Colonic mucosa (tissue), 4 donors: ENCODE data around the gene STRBP. TPM values are rescaled to one million over a fixed set of nuclear protein-coding genes. Genes with fewer than 3 reads are reported as not detected.

Experiments
- DNase-seq: peaks from one replicate; pipeline ENCODE4 v3.0.0-alpha.2; 2020
- H3K27ac ChIP-seq: fragments of 200-600 bp; one replicate; pipeline ENCODE4 v1.8.0; 2021
- H3K27me3 ChIP-seq: fragments of 200-600 bp; one replicate; pipeline ENCODE4 v1.8.0; 2021
- H3K36me3 ChIP-seq: fragments of 200-600 bp; one replicate; pipeline ENCODE4 v1.8.0; 2021
- H3K4me1 ChIP-seq: fragments of 200-600 bp; one replicate; pipeline ENCODE4 v1.8.0; 2021; ENCODE audit warnings: mild to moderate bottlenecking
- H3K4me3 ChIP-seq: fragments of 200-600 bp; one replicate; pipeline ENCODE4 v1.8.0; 2021
- H3K9ac ChIP-seq, 2 donors: one replicate each; pipeline ENCODE4 v1.7.0; 2013; ENCODE audit warnings: control low read depth in 2 of 2, low read depth in 2 of 2, low read length in 2 of 2
- H3K9me3 ChIP-seq: fragments of 200-600 bp; one replicate; pipeline ENCODE4 v1.8.0; 2021
- intact Hi-C: fragments of 100-400 bp; cut with DNase I; formaldehyde crosslinking; loops from one replicate; pipeline ENCODE4 v1.14.1; 2022
- total RNA-seq, 2 donors: library from RNA; stranded (reverse); fragmentation: NEBNext Ultra II Directional in 1 of 2; extraction: Animal tissue kit (Norgen Biotek cat#: 25700) in 1 of 2; gene quantifications; one replicate each; pipeline ENCODE4 v1.2.1, GENCODE V29; 2021
- TF ChIP-seq, protein P1 (sequence below): fragments of 200-600 bp; IDR thresholded peaks from one replicate; pipeline ENCODE4 v1.8.0; 2022; ENCODE audit warnings: antibody characterized with exemption, mild to moderate bottlenecking
- donor health status: healthy.
- donor health status: DM: no; HTN: no; CAD: no.
- donor health status: DM: no; HTN: no; CAD: no.

STRBP gene
- total RNA-seq: 10 to 100 TPM; 37.5 to 53.5 TPM

DNA sequence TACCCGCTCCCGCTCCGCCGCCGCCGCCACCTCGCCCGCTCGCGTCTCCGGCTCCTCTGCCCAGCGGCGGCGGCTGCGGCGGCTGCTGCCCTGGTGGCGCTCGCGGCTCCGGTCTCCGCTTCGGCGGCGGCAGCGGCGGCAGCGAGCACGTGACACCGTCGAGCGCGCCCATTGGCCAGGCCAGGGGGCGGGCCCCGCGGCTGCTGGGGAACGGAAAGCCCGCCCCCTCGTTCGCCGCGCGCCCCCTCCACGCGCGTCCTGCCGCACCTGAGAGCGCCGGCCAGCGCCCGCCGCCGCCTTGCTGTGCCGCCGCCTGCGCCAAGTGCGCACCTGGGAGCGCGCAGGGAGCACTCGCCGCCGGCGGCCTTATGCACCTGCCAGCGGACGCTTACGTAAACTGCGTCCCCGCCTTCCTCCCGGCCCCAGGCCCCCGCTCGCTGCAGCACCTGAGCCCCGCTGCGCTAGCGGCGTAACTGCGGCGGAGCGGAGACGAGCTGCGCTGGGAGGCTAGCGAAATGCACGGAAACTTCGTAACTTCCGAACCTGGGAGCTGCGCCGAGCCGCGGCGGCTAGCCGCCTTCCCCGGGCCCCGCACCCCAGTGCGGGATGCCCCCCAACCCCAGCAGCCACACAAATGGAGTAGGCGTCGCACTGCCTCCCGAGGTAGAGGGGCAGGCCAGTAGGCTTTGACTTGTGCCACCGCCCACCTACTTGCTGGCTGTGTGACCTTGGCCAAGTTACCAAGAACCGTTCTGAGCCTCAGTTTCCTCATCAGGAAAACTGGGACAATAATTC is at the start of gene STRBP:
STRBP (minus strand) TSS at position 122 of the 795 bp plus-strand sequence. CDS start 84,452 bp downstream, outside the sequence.
- H3K9ac ChIP-seq: peak within 1 kb of the TSS; percentile 73 to 88
- no peaks in the 10 kb centered on the region for H3K27me3 ChIP-seq
- no peaks in the 10 kb centered on the region for H3K36me3 ChIP-seq
- H3K27ac ChIP-seq: peak within 1 kb of the TSS; percentile 66
- peaks cover 9% of the 10 kb centered on the region for H3K4me1 ChIP-seq
- intact Hi-C loops: no loop called here
- DNase-seq: peak; percentile 91
- TF ChIP-seq, protein P1, sequence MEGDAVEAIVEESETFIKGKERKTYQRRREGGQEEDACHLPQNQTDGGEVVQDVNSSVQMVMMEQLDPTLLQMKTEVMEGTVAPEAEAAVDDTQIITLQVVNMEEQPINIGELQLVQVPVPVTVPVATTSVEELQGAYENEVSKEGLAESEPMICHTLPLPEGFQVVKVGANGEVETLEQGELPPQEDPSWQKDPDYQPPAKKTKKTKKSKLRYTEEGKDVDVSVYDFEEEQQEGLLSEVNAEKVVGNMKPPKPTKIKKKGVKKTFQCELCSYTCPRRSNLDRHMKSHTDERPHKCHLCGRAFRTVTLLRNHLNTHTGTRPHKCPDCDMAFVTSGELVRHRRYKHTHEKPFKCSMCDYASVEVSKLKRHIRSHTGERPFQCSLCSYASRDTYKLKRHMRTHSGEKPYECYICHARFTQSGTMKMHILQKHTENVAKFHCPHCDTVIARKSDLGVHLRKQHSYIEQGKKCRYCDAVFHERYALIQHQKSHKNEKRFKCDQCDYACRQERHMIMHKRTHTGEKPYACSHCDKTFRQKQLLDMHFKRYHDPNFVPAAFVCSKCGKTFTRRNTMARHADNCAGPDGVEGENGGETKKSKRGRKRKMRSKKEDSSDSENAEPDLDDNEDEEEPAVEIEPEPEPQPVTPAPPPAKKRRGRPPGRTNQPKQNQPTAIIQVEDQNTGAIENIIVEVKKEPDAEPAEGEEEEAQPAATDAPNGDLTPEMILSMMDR: no peak
- H3K4me3 ChIP-seq: peak within 1 kb of the TSS; percentile 72
- H3K9me3 ChIP-seq: no peaks in the 10 kb centered on the region

DNA sequence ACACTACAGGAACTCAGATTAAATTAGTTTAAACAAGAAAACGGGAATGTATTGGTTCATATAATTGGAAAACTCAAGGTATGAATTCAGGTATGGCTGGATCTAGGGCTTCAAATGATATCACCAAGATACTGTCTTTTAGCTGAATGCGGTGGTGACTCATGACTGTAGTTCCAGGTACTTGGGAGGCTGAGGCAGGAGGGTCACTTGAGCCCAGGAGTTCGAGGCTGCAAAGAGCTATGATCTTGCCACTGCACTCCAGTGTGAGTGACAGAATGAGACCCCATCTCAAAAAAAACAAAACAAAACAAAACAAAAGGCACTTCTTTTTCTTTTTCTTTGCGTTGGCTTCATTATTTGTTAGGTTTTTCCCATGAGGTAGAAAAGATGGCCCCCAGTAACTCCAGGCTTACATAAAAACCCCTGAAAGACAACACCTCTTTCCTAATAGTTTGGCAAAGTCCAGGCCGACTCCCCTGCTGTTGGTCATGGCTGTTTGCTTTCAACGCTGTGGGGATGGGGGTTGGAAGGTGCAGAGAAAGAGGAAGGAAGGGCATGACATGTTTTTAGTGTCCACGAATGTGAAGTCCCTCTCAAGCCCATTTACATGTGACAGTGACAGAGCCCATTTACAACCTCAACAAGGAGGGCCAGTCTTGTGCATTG is 47.8 kb upstream of the STRBP start:
- intact Hi-C loops: no loop called here
- no peak overlapping the region for H3K9ac ChIP-seq
- H3K4me1 ChIP-seq: no peaks in the 10 kb centered on the region
- H3K4me3 ChIP-seq: no peak overlapping the region
- no peaks in the 10 kb centered on the region for H3K9me3 ChIP-seq
- no peaks in the 10 kb centered on the region for H3K27me3 ChIP-seq
- no peak overlapping the region for H3K27ac ChIP-seq
- DNase-seq: no peak
- no peaks in the 10 kb centered on the region for H3K36me3 ChIP-seq
- TF ChIP-seq, protein P1: no peak

DNA sequence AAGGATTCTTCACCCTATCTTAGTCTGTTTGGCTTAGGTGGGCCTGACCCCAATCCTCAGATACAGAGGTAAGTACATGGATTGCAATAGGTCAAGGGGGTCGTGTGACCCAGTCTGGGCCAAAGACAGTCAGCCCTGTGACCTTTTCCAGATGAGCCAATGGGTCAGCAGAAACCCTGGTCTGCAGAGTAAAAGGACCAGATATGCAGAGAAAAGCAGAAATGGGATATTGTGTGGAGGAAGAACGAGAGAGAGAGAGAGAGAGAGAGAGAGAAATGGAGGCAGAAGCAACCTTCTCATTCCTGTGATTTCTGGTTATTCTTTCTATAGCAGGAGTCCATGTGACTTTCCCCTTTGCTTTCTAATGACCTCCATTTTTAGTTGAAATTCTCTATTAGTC is 47.2 kb upstream of the STRBP start:
- no peak overlapping the region for H3K9ac ChIP-seq
- no peak overlapping the region for H3K27ac ChIP-seq
- TF ChIP-seq, protein P1: no peak
- H3K9me3 ChIP-seq: no peaks in the 10 kb centered on the region
- H3K36me3 ChIP-seq: no peaks in the 10 kb centered on the region
- no peaks in the 10 kb centered on the region for H3K4me1 ChIP-seq
- intact Hi-C loops: no loop called here
- no peak overlapping the region for H3K4me3 ChIP-seq
- no peak for DNase-seq
- H3K27me3 ChIP-seq: no peaks in the 10 kb centered on the region

DNA sequence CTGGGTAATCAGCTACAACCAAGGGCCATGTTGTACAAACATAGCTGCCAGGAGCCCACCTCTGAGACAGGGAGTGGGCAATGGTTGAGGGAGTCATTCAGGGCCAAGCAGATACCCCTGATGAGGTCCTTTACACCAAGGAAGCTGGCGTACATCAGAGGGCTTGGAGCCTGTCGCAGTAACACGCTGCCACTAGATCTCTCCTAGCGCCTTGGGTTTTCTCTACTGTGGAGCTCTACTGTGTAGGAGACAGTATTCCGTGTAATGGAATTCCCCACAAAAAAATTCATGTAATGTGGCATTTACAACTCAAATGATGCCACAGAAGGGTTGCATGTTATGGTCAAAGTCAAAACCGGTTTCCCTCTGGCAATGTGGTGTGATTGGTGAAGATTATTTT is 46.2 kb upstream of the STRBP start:
- TF ChIP-seq, protein P1: no peak
- Histone ChIP-seq H3K4me3 (no peak overlapping the region), H3K9me3 (no peaks in the 10 kb centered on the region), H3K4me1 (no peaks in the 10 kb centered on the region), H3K9ac (no peak overlapping the region), H3K36me3 (no peaks in the 10 kb centered on the region), H3K27ac (no peak overlapping the region), H3K27me3 (no peaks in the 10 kb centered on the region)
- no peak for DNase-seq
- intact Hi-C loops: no loop called here

DNA sequence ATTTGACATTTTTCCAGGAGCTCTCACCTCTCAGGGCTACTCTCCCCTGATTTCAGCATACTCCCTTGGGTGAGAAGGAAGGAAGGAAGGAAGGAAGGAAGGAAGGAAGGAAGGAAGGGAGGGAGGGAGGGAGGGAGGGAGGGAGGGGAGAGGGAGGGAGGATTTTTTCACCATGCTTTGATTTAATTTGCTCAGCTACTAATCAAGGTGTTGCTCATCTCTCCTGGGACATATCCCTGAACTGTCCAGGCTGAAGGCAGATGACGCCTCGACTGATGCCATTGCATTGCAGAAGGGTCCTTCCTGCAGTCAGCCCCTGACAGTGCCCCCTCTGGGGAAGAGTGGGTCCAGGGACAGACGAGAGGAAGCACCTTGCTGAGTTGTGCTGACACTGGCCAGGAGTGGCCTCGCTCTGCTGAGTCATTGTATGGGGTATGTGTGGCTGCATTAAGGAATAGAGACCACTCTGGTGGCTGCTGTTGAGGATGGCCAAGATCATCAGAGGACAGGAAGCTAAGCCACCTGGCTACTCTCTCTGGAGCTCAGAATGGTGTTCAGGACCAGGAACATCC is 44.0 kb upstream of the STRBP start:
- no peak for DNase-seq
- TF ChIP-seq, protein P1: no peak
- H3K9me3 ChIP-seq: no peaks in the 10 kb centered on the region
- intact Hi-C loops: no loop called here
- no peak overlapping the region for H3K27ac ChIP-seq
- H3K36me3 ChIP-seq: no peaks in the 10 kb centered on the region
- H3K4me1 ChIP-seq: no peaks in the 10 kb centered on the region
- no peaks in the 10 kb centered on the region for H3K27me3 ChIP-seq
- H3K9ac ChIP-seq: no peak overlapping the region
- no peak overlapping the region for H3K4me3 ChIP-seq
